ENCODE measurements around the gene BTBD16. TPM values are rescaled to one million over a fixed set of nuclear protein-coding genes. Genes with fewer than 3 reads are reported as not detected.

BTBD16 gene
- total and polyA plus RNA-seq, 10 of the 15 experiments (the other 5 are each of a cell fraction or from before 2014, with no cell fraction given): 0.11 TPM; not detected in 9

DNA sequence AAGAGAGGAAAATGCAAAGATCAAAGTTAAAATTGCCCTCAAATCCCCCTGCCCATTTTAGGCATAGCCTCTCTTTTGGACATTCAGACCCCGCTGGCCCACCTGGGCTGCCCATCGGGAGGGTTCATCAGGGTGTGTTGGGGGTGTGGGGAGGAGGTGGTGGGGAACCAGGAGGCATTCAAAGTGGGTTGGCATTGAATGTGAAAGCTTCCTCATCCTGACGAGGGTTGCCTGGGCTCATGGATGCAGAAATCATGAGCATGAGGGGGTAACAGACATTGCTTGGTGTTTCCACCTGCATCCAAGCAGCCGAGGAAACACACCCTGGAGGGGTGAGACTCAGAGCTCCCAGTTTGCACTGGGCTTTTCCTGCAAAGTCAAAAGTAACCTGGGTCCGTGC is 20.6 kb downstream of the BTBD16 start (continued):
- TF ChIP-seq, protein P1, sequence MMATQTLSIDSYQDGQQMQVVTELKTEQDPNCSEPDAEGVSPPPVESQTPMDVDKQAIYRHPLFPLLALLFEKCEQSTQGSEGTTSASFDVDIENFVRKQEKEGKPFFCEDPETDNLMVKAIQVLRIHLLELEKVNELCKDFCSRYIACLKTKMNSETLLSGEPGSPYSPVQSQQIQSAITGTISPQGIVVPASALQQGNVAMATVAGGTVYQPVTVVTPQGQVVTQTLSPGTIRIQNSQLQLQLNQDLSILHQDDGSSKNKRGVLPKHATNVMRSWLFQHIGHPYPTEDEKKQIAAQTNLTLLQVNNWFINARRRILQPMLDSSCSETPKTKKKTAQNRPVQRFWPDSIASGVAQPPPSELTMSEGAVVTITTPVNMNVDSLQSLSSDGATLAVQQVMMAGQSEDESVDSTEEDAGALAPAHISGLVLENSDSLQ (IDR thresholded peaks at IDR 0.05): no peak

DNA sequence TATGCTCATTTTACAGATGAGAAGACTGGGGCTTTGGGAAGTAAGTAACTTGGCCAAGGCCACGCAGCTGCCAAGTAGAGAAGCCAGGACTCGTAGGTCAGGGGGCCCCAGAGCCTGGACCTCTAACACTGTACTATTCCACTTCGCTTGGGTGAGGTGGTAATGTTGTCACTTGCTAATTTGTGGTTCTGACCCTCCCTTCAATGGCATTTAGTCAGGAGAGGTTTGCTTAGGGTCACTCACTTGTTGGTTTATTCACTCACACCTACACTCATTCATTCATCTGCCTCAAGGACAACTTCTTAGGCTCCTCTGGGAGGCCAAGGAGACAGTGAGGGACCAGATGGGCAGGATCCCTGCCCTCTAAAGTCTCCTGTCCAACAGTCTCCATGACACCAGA is 21.3 kb downstream of the BTBD16 start:
- ATAC-seq (no peak), DNase-seq (ENCODE audit: low read depth, low spot score) (no peak), FAIRE-seq (no peak)
- Histone ChIP-seq H3K9ac (ENCODE audit: control insufficient read depth, insufficient read depth, low read length) (no peak overlapping the region), H3K9me3 (replicated peaks; ENCODE audit: control insufficient read depth, insufficient read depth, low read length) (no peaks in the 10 kb centered on the region; the same call in 2 of the 3 replicates), H3K36me3 (ENCODE audit: control insufficient read depth in 2 of 2, insufficient read depth in 2 of 2, low read length in 1 of 2) (no peaks in the 10 kb centered on the region), H2AFZ (ENCODE audit: control insufficient read depth, low read depth, low read length) (no peak overlapping the region), H3K27ac (ENCODE audit: control insufficient read depth, insufficient read depth) (no peak overlapping the region), H3K4me1 (ENCODE audit: control insufficient read depth, insufficient read depth, low read length) (peaks cover 5% of the 10 kb centered on the region), H3K27me3 (replicated peaks in 1 of 2; ENCODE audit: control insufficient read depth in 2 of 2, insufficient read depth in 2 of 2, low read length in 1 of 2) (peaks cover 0 to 7% of the 10 kb centered on the region in 2 experiments; a peak in 2 of 4 replicates), H3K4me3 (no peak overlapping the region), H3K4me2 (ENCODE audit: control insufficient read depth, insufficient read depth) (no peak overlapping the region), H3K79me2 (ENCODE audit: control insufficient read depth, insufficient read depth, low read length) (no peaks in the 10 kb centered on the region), H4K20me1 (ENCODE audit: control insufficient read depth, insufficient read depth) (no peaks in the 10 kb centered on the region)
- CTCF ChIA-PET: interaction anchor here (0.6 to 1.3 kb wide), 2 partner anchors 188 to 273 kb away, joined by 3 read pairs; no protein-coding TSS in a partner anchor
- 9% methylated on average over 3 of the region's 3 CpGs for WGBS (ENCODE audit: insufficient coverage, insufficient replicate concordance, low lambda C conversion rate, missing lambda C conversion rate)
- TF ChIP-seq, protein P2, sequence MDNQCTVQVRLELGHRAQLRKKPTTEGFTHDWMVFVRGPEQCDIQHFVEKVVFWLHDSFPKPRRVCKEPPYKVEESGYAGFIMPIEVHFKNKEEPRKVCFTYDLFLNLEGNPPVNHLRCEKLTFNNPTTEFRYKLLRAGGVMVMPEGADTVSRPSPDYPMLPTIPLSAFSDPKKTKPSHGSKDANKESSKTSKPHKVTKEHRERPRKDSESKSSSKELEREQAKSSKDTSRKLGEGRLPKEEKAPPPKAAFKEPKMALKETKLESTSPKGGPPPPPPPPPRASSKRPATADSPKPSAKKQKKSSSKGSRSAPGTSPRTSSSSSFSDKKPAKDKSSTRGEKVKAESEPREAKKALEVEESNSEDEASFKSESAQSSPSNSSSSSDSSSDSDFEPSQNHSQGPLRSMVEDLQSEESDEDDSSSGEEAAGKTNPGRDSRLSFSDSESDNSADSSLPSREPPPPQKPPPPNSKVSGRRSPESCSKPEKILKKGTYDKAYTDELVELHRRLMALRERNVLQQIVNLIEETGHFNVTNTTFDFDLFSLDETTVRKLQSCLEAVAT (IDR thresholded peaks at IDR 0.05): no peak
- no peak for TF ChIP-seq CBFB (IDR thresholded peaks at IDR 0.05; ENCODE audit: low read depth)
- TF ChIP-seq, protein P3, sequence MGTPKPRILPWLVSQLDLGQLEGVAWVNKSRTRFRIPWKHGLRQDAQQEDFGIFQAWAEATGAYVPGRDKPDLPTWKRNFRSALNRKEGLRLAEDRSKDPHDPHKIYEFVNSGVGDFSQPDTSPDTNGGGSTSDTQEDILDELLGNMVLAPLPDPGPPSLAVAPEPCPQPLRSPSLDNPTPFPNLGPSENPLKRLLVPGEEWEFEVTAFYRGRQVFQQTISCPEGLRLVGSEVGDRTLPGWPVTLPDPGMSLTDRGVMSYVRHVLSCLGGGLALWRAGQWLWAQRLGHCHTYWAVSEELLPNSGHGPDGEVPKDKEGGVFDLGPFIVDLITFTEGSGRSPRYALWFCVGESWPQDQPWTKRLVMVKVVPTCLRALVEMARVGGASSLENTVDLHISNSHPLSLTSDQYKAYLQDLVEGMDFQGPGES (IDR thresholded peaks at IDR 0.05): no peak
- TF ChIP-seq, protein P4, sequence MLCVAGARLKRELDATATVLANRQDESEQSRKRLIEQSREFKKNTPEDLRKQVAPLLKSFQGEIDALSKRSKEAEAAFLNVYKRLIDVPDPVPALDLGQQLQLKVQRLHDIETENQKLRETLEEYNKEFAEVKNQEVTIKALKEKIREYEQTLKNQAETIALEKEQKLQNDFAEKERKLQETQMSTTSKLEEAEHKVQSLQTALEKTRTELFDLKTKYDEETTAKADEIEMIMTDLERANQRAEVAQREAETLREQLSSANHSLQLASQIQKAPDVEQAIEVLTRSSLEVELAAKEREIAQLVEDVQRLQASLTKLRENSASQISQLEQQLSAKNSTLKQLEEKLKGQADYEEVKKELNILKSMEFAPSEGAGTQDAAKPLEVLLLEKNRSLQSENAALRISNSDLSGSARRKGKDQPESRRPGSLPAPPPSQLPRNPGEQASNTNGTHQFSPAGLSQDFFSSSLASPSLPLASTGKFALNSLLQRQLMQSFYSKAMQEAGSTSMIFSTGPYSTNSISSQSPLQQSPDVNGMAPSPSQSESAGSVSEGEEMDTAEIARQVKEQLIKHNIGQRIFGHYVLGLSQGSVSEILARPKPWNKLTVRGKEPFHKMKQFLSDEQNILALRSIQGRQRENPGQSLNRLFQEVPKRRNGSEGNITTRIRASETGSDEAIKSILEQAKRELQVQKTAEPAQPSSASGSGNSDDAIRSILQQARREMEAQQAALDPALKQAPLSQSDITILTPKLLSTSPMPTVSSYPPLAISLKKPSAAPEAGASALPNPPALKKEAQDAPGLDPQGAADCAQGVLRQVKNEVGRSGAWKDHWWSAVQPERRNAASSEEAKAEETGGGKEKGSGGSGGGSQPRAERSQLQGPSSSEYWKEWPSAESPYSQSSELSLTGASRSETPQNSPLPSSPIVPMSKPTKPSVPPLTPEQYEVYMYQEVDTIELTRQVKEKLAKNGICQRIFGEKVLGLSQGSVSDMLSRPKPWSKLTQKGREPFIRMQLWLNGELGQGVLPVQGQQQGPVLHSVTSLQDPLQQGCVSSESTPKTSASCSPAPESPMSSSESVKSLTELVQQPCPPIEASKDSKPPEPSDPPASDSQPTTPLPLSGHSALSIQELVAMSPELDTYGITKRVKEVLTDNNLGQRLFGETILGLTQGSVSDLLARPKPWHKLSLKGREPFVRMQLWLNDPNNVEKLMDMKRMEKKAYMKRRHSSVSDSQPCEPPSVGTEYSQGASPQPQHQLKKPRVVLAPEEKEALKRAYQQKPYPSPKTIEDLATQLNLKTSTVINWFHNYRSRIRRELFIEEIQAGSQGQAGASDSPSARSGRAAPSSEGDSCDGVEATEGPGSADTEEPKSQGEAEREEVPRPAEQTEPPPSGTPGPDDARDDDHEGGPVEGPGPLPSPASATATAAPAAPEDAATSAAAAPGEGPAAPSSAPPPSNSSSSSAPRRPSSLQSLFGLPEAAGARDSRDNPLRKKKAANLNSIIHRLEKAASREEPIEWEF (IDR thresholded peaks at IDR 0.05; ENCODE audit: insufficient replicate concordance, low read depth, low read length): no peak
- no peak for TF ChIP-seq TCF3 (IDR thresholded peaks at IDR 0.05; ENCODE audit: borderline replicate concordance, insufficient read depth, low read depth, low read length)
- TF ChIP-seq IRF4 (IDR thresholded peaks at IDR 0.05; ENCODE audit: low read depth, low read length): no peak
- SMC1A ChIA-PET (ENCODE audit: uncharacterized antibody, unreplicated experiment): no interaction called here
- POLR2A ChIA-PET: no interaction called here
- no TSS peak for BruUV-seq (replicated peaks)
- RAD21 ChIA-PET (ENCODE audit: unreplicated experiment): no interaction called here
- intact Hi-C loops (cut with micrococcal nuclease; ENCODE audit: unreplicated experiment): no loop called here
- in situ Hi-C loops (cut with MboI): no loop called here
